ENCODE results near the gene DLK1. TPM values are rescaled to one million over a fixed set of nuclear protein-coding genes. Genes with fewer than 3 reads are reported as not detected.
A peak's percentile ranks its signal among the peaks of the same experiment; 100 is the strongest.

DLK1 gene
- total and polyA plus RNA-seq, 7 donors, result 0.36 to 1.2 (median 0.46) TPM; not detected in 4

GRCh38 chr14:100765296-100765695 lies 38.6 kb downstream of the DLK1 start:
- peaks cover 0 to 9% (median 0%) of the 10 kb centered on the region in 3 donors for H3K27me3 ChIP-seq
- intact Hi-C loops (cut with DNase I), result no loop called here
- DNase-seq, result peak; percentile 19
- H3K4me1 ChIP-seq, result no peaks in the 10 kb centered on the region
- H3K36me3 ChIP-seq, result no peaks in the 10 kb centered on the region
- H3K27ac ChIP-seq, result no peak overlapping the region
- H3K4me3 ChIP-seq, result no peak overlapping the region
- no peak for TF ChIP-seq EP300 (IDR thresholded peaks at IDR 0.05)
- no peak for TF ChIP-seq POLR2A (IDR thresholded peaks at IDR 0.05)
- no peak for TF ChIP-seq POLR2AphosphoS5 (IDR thresholded peaks at IDR 0.05)
- no peak for TF ChIP-seq CTCF (IDR thresholded peaks at IDR 0.05)
- 94 to 96% methylated on average over 2 of the region's 2 CpGs for WGBS, 2 donors
- H3K9me3 ChIP-seq, result no peaks in the 10 kb centered on the region

- intact Hi-C loops (cut with DNase I), result no loop called here
- no peaks in the 10 kb centered on the region for H3K9me3 ChIP-seq
- DNase-seq, result peak; percentile 19
- H3K4me1 ChIP-seq, result no peaks in the 10 kb centered on the region
- H3K27me3 ChIP-seq, result peaks cover 0 to 16% (median 0%) of the 10 kb centered on the region in 3 donors
- WGBS, 2 donors, result 83 to 91% methylated on average over 7 of the region's 7 CpGs
- TF ChIP-seq POLR2A (IDR thresholded peaks at IDR 0.05) (no peak), EP300 (IDR thresholded peaks at IDR 0.05) (no peak), POLR2AphosphoS5 (IDR thresholded peaks at IDR 0.05) (no peak), CTCF (IDR thresholded peaks at IDR 0.05) (no peak)
- no peak overlapping the region for H3K4me3 ChIP-seq
- no peaks in the 10 kb centered on the region for H3K36me3 ChIP-seq
- H3K27ac ChIP-seq, result no peak overlapping the region
Measured at GRCh38 chr14:100765991-100766390, 39.3 kb downstream of the DLK1 start.

GRCh38 chr14:100767003-100767787 lies 40.5 kb downstream of the DLK1 start:
- Histone ChIP-seq H3K36me3 (no peaks in the 10 kb centered on the region), H3K27ac (no peak overlapping the region), H3K4me1 (no peaks in the 10 kb centered on the region), H3K4me3 (no peak overlapping the region), H3K9me3 (peaks cover 0 to 3% (median 0%) of the 10 kb centered on the region in 4 donors), H3K27me3 (peaks cover 0 to 18% (median 0%) of the 10 kb centered on the region in 3 donors)
- WGBS, 2 donors, result 81 to 85% methylated on average over 15 of the region's 15 CpGs
- intact Hi-C loops (cut with DNase I), result no loop called here
- DNase-seq, result peak; percentile 27
- no peak for TF ChIP-seq CTCF (IDR thresholded peaks at IDR 0.05)
- TF ChIP-seq POLR2AphosphoS5 (IDR thresholded peaks at IDR 0.05), result no peak
- no peak for TF ChIP-seq POLR2A (IDR thresholded peaks at IDR 0.05)
- TF ChIP-seq EP300 (IDR thresholded peaks at IDR 0.05), result no peak

- WGBS, 2 donors, result 77 to 81% methylated on average over 14 of the region's 14 CpGs
- TF ChIP-seq POLR2A (IDR thresholded peaks at IDR 0.05) (no peak), POLR2AphosphoS5 (IDR thresholded peaks at IDR 0.05) (no peak), CTCF (IDR thresholded peaks at IDR 0.05) (no peak), EP300 (IDR thresholded peaks at IDR 0.05) (no peak)
- peak; percentile 24 for DNase-seq
- H3K27ac ChIP-seq, result no peak overlapping the region
- H3K9me3 ChIP-seq, result peaks cover 0 to 3% (median 0%) of the 10 kb centered on the region in 4 donors
- peaks cover 0 to 18% (median 0%) of the 10 kb centered on the region in 3 donors for H3K27me3 ChIP-seq
- no peaks in the 10 kb centered on the region for H3K36me3 ChIP-seq
- H3K4me1 ChIP-seq, result no peaks in the 10 kb centered on the region
- H3K4me3 ChIP-seq, result no peak overlapping the region
- intact Hi-C loops (cut with DNase I), result no loop called here
Measured at GRCh38 chr14:100767788-100768536, 41.3 kb downstream of the DLK1 start.

All from sigmoid colon (tissue), 7 donors.